RKO (cell line): ENCODE measurements around the gene ODC1.

Source experiments
- DNase-seq: peaks from one replicate; pipeline ENCODE4 v3.0.0-alpha.2; 2016; ENCODE audit warnings: low spot score

The ODC1 gene

GRCh38 chr2:10400002-10400401, 48.1 kb downstream of the ODC1 start:
- no peak for DNase-seq

GRCh38 chr2:10399358-10399757, 48.8 kb downstream of the ODC1 start:
- DNase-seq: no peak

- DNase-seq: no peak
Measured at GRCh38 chr2:10398496-10398895, 49.6 kb downstream of the ODC1 start.

GRCh38 chr2:10397878-10398277, 50.2 kb downstream of the ODC1 start:
- DNase-seq: no peak

- no peak for DNase-seq
Measured at GRCh38 chr2:10397297-10397875, 50.7 kb downstream of the ODC1 start.

- DNase-seq: no peak
Measured at GRCh38 chr2:10396464-10396863, 51.7 kb downstream of the ODC1 start.

GRCh38 chr2:10395893-10396292, 52.2 kb downstream of the ODC1 start:
- DNase-seq: no peak

- no peak for DNase-seq
Measured at GRCh38 chr2:10393640-10393982, 54.5 kb downstream of the ODC1 start.

GRCh38 chr2:10392951-10393639, 55.0 kb downstream of the ODC1 start:
- no peak for DNase-seq

GRCh38 chr2:10392548-10392947, 55.6 kb downstream of the ODC1 start:
- DNase-seq: no peak

GRCh38 chr2:10392100-10392499, 56.0 kb downstream of the ODC1 start:
- DNase-seq: no peak

GRCh38 chr2:10390369-10390801, 57.7 kb downstream of the ODC1 start:
- peak; percentile 19 for DNase-seq
